GM21367 (cell line): ENCODE results near the gene ARMC9.
"Not testable (repeated sequence)": the region's sequence is repeated elsewhere in the genome, so short reads cannot be mapped to it uniquely, and the experiment has no call there.

Source experiments
- ATAC-seq: cut with Tn5 transposase; IDR thresholded peaks from one replicate; pipeline ENCODE4 v1.9.1; 2021; ENCODE audit not compliant: unreplicated experiment

ARMC9 gene

GRCh38 chr2:231395188-231396057 lies 197.0 kb downstream of the ARMC9 start, which contains the start of gene B3GNT7:
Gene B3GNT7, plus strand, starts transcription at chr2:231395710. Its CDS starts 94 bp downstream, at chr2:231395804.
- no peak for ATAC-seq

- ATAC-seq = no peak
These were observed 197.8 kb downstream of the ARMC9 start for GRCh38 chr2:231396058-231396821.

- no peak for ATAC-seq
These were observed 198.8 kb downstream of the ARMC9 start for GRCh38 chr2:231397011-231397927.

GRCh38 chr2:231397928-231398294 lies 199.5 kb downstream of the ARMC9 start:
- no peak for ATAC-seq

GRCh38 chr2:231398585-231398984 lies 200.2 kb downstream of the ARMC9 start:
- ATAC-seq = no peak

GRCh38 chr2:231399046-231399852 lies 200.8 kb downstream of the ARMC9 start:
- no peak for ATAC-seq

- no peak for ATAC-seq
These were observed 201.6 kb downstream of the ARMC9 start for GRCh38 chr2:231399853-231400680.

GRCh38 chr2:231400681-231401080 lies 202.2 kb downstream of the ARMC9 start:
- ATAC-seq = not testable (repeated sequence)

GRCh38 chr2:231401101-231401500 lies 202.7 kb downstream of the ARMC9 start:
- ATAC-seq = not testable (repeated sequence)

GRCh38 chr2:231403421-231404182 lies 205.2 kb downstream of the ARMC9 start:
- ATAC-seq = not testable (repeated sequence)

GRCh38 chr2:231404183-231404578 lies 205.8 kb downstream of the ARMC9 start:
- not testable (repeated sequence) for ATAC-seq

GRCh38 chr2:231405601-231406367 lies 207.4 kb downstream of the ARMC9 start:
- ATAC-seq = not testable (repeated sequence)

- not testable (repeated sequence) for ATAC-seq
These were observed 209.3 kb downstream of the ARMC9 start for GRCh38 chr2:231407686-231408085.

- ATAC-seq = not testable (repeated sequence)
These were observed 209.9 kb downstream of the ARMC9 start for GRCh38 chr2:231408304-231408703.

GRCh38 chr2:231409776-231410175 lies 211.3 kb downstream of the ARMC9 start:
- no peak for ATAC-seq

- ATAC-seq = no peak
These were observed 212.0 kb downstream of the ARMC9 start for GRCh38 chr2:231410293-231411004.

- no peak for ATAC-seq
These were observed 212.8 kb downstream of the ARMC9 start for GRCh38 chr2:231411237-231411636.
